BJ (cell line): Measurements from ENCODE around the gene GALNTL6. TPM values are rescaled to one million over a fixed set of nuclear protein-coding genes. Genes with fewer than 3 reads are reported as not detected.

ENCODE experiments used
- CTCF ChIA-PET: fragments of 350-600 bp; formaldehyde crosslinking; extraction: SDS; loops from one replicate; lab custom pipeline; 2021; ENCODE audit warnings: antibody characterized with exemption, inconsistent platforms; lab: Yijun Ruan, JAX
- POLR2A ChIA-PET: fragments of 300-600 bp; sonication (Branson Sonifier 250); formaldehyde crosslinking; extraction: SDS; loops from one replicate; lab custom pipeline; 2021; ENCODE audit warnings: antibody characterized with exemption; lab: Charles Lee
- DNase-seq: peaks from one replicate; pipeline ENCODE4 v3.0.0-alpha.2; 2011; ENCODE audit warnings: low read depth
- H3K27me3 ChIP-seq: 2 replicates; pipeline ENCODE4 v1.6.0; 2011; ENCODE audit warnings: low read length; ENCODE audit not compliant: control insufficient read depth, insufficient read depth
- H3K36me3 ChIP-seq: 2 replicates; pipeline ENCODE4 v1.5.1; 2011; ENCODE audit warnings: low read length; ENCODE audit not compliant: control insufficient read depth, insufficient read depth
- H3K4me3 ChIP-seq: 2 replicates; pipeline ENCODE4 v1.5.1; 2011; ENCODE audit warnings: low read depth, mild to moderate bottlenecking, control low read depth, low read length
- polyA plus RNA-seq: library from polyadenylated mRNA; depleted of rRNA; stranded (reverse); fragments of >200 nt; gene quantifications from 2 replicates; pipeline ENCODE4 v1.2.3, GENCODE V29; 2011
- TF ChIP-seq, protein P1 (sequence below): IDR thresholded peaks from 2 replicates; pipeline ENCODE4 v1.5.1; 2011; ENCODE audit warnings: low read depth, mild to moderate bottlenecking, control low read depth, inconsistent platforms, low read length, moderate library complexity; ENCODE audit not compliant: insufficient read depth

The GALNTL6 gene
- polyA plus RNA-seq, 1 experiment, result 0.02 TPM

DNA sequence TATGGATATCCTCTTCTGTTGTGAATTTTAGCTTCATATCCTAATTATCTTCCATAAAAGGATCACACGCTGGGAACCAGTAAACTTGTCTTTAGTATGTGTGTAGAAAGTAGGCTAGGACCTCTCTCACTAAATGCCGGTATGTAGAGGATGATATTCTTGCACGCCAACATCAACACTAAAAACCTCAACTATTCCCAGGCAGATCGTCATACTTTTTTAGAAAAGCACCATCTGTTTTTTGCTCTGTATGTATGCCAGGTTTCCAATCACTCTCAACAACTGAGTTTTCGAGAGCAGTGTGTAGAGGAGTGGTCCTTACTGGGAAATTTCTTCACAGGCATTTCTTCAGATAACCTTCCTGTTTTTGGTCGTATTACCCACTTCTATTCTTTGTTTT, 283.6 kb downstream of the GALNTL6 start:
- CTCF ChIA-PET, result no interaction called here
- POLR2A ChIA-PET, result no interaction called here
- Histone ChIP-seq H3K27me3 (no peaks in the 10 kb centered on the region), H3K4me3 (no peak overlapping the region), H3K36me3 (no peaks in the 10 kb centered on the region)
- TF ChIP-seq, protein P1, sequence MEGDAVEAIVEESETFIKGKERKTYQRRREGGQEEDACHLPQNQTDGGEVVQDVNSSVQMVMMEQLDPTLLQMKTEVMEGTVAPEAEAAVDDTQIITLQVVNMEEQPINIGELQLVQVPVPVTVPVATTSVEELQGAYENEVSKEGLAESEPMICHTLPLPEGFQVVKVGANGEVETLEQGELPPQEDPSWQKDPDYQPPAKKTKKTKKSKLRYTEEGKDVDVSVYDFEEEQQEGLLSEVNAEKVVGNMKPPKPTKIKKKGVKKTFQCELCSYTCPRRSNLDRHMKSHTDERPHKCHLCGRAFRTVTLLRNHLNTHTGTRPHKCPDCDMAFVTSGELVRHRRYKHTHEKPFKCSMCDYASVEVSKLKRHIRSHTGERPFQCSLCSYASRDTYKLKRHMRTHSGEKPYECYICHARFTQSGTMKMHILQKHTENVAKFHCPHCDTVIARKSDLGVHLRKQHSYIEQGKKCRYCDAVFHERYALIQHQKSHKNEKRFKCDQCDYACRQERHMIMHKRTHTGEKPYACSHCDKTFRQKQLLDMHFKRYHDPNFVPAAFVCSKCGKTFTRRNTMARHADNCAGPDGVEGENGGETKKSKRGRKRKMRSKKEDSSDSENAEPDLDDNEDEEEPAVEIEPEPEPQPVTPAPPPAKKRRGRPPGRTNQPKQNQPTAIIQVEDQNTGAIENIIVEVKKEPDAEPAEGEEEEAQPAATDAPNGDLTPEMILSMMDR, result no peak
- no peak for DNase-seq

DNA sequence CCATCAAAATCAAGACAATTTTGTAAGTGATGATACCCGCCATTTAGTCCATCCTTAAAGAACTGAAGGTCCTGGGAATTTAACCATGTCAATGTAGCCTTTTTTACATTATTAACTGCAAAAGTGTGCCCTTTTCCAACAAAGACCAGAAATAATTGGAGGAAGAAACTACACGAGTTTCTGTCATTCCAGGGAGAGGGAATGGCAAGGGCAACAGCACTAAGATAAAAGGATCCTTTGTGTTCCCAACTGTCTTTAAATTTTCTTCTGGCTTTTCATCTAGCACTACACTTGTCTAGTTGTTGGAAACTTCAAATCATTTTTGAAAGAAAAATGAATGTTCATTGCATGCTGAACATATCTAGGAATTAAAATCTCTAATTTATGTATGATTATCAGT, 286.2 kb downstream of the GALNTL6 start:
- no peak for DNase-seq
- ChIA-PET CTCF (no interaction called here), POLR2A (no interaction called here)
- H3K36me3 ChIP-seq, result no peaks in the 10 kb centered on the region
- H3K27me3 ChIP-seq, result no peaks in the 10 kb centered on the region
- H3K4me3 ChIP-seq, result no peak overlapping the region
- TF ChIP-seq, protein P1, result no peak

DNA sequence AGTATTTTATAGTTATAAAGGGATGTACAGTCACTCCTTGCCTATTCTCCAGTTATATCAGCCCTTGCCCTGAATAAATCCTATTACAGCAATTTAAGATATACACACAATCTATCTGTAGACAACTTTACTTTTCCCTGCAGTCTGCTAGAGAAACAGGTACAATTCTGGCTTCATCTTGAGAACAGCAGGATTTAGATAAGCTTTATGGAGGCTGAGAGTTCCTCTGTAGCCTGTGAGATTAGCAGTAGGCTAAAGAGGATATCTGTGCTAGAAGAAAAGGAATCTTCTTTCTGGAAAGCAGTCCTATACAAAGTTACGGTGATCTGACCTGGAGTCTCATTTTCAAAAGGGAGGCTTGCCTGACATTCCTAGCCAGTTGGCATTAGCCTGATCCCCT, 290.3 kb downstream of the GALNTL6 start:
- Histone ChIP-seq H3K36me3 (no peaks in the 10 kb centered on the region), H3K4me3 (no peak overlapping the region), H3K27me3 (no peaks in the 10 kb centered on the region)
- no peak for DNase-seq
- CTCF ChIA-PET, result no interaction called here
- TF ChIP-seq, protein P1, result no peak
- POLR2A ChIA-PET, result no interaction called here

DNA sequence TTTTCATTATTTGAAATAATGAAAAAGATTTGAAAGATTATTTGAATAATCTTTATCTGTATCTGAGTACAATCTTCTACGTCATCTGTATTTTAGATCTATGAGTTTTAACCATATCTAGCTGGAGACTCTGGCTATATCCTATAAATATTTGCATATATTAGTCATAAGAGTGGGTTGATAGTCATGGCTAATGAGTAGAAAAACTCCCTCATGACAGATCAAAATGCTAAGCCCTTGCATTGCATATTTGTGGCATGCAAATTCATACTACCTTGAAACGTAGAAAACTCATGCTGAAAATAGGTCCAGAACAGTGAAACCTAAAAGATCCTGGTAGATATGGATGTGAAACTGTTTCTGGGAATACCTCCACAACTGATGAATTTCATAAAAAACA, 291.3 kb downstream of the GALNTL6 start:
- DNase-seq, result no peak
- no peaks in the 10 kb centered on the region for H3K36me3 ChIP-seq
- no peaks in the 10 kb centered on the region for H3K27me3 ChIP-seq
- TF ChIP-seq, protein P1, result no peak
- ChIA-PET POLR2A (no interaction called here), CTCF (no interaction called here)
- H3K4me3 ChIP-seq, result no peak overlapping the region

DNA sequence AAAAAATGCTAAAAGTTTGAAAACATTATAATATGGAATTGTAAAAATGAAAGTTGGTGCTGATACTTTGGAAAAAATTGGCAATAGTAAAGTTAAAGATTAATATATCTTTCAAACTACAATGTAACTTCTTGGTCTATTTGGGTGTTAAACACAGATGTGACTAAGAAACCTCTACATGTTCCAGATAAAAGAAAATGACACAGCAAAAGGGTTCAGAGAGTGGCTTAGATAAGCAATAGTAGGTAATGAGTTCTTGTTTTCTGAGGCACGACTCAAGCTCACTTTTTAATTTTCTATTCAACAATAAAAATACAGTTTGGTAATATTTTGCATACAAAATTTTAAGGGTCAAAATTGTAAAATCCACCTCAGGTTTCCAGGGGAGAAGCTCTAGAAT, 292.7 kb downstream of the GALNTL6 start:
- POLR2A ChIA-PET, result no interaction called here
- DNase-seq, result no peak
- no peak overlapping the region for H3K4me3 ChIP-seq
- TF ChIP-seq, protein P1, result no peak
- no peaks in the 10 kb centered on the region for H3K27me3 ChIP-seq
- CTCF ChIA-PET, result no interaction called here
- H3K36me3 ChIP-seq, result no peaks in the 10 kb centered on the region
